Neuronal stem cell (in vitro differentiated cells): ENCODE data around the gene UMOD.

Experiments used
- DNase-seq: peaks from one replicate; pipeline ENCODE4 v3.0.0-alpha.2; 2013; ENCODE audit warnings: low spot score
- H2AFZ ChIP-seq: one replicate; pipeline ENCODE4 v1.6.1; 2013; ENCODE audit warnings: mild to moderate bottlenecking, low read length, inconsistent platforms
- H2AK5ac ChIP-seq: 2 replicates; pipeline ENCODE4 v1.6.1; 2013; ENCODE audit warnings: low read depth, mild to moderate bottlenecking, inconsistent platforms, low read length, moderate library complexity, mixed read lengths
- H2BK120ac ChIP-seq: 2 replicates; pipeline ENCODE4 v1.6.1; 2013; ENCODE audit warnings: low read depth, mild to moderate bottlenecking, inconsistent platforms, low read length, moderate library complexity, mixed read lengths
- H2BK12ac ChIP-seq: one replicate; pipeline ENCODE4 v1.6.1; 2013; ENCODE audit warnings: low read length, inconsistent platforms
- H2BK15ac ChIP-seq: 2 replicates; pipeline ENCODE4 v1.6.1; 2013; ENCODE audit warnings: mild to moderate bottlenecking, low read length, inconsistent platforms, mixed read lengths
- H2BK5ac ChIP-seq: one replicate; pipeline ENCODE4 v1.6.1; 2013; ENCODE audit warnings: inconsistent platforms, mild to moderate bottlenecking, low read length, moderate library complexity
- H3K14ac ChIP-seq: one replicate; pipeline ENCODE4 v1.6.1; 2013; ENCODE audit warnings: low read length, inconsistent platforms
- H3K18ac ChIP-seq: 2 replicates; pipeline ENCODE4 v1.6.1; 2013; ENCODE audit warnings: low read length, inconsistent platforms
- H3K23ac ChIP-seq: 2 replicates; pipeline ENCODE4 v1.6.1; 2013; ENCODE audit warnings: low read depth, mild to moderate bottlenecking, mixed read lengths, low read length, inconsistent platforms; ENCODE audit not compliant: poor library complexity
- H3K27ac ChIP-seq: replicated peaks from 3 replicates; pipeline ENCODE4 v1.5.1; 2013; ENCODE audit warnings: low read length, inconsistent platforms
- H3K27me3 ChIP-seq, 3 experiments: 2 replicates each; pipeline ENCODE4 v1.6.1; 2013; ENCODE audit warnings: low read length in 3 of 3, mild to moderate bottlenecking in 2 of 3, inconsistent platforms in 1 of 3, low read depth in 1 of 3, mixed read lengths in 1 of 3, moderate library complexity in 1 of 3; ENCODE audit not compliant: control insufficient read depth in 3 of 3, insufficient read depth in 3 of 3
- H3K36me3 ChIP-seq, 2 donors: replicated peaks in 1 of 2; 2 replicates each; pipeline ENCODE4 v1.6.1; 2013; ENCODE audit warnings: low read length in 2 of 2; ENCODE audit not compliant: control insufficient read depth in 2 of 2, insufficient read depth in 2 of 2
- H3K4ac ChIP-seq: 2 replicates; pipeline ENCODE4 v1.6.1; 2013; ENCODE audit warnings: inconsistent platforms, mild to moderate bottlenecking, low read length, moderate library complexity
- H3K4me1 ChIP-seq, 2 donors: 1 replicate in 1 of 2; 2 replicates in 1 of 2; pipeline ENCODE4 v1.6.1; 2013; ENCODE audit warnings: low read length in 2 of 2, low read depth in 1 of 2; ENCODE audit not compliant: control insufficient read depth in 2 of 2, insufficient read depth in 1 of 2
- H3K4me2 ChIP-seq: one replicate; pipeline ENCODE4 v1.6.1; 2013; ENCODE audit warnings: mild to moderate bottlenecking, low read length, inconsistent platforms; ENCODE audit not compliant: insufficient read depth, poor library complexity, severe bottlenecking
- H3K4me3 ChIP-seq, 2 donors: 2 replicates each; pipeline ENCODE4 v1.5.1; 2013; ENCODE audit warnings: low read length in 2 of 2, mild to moderate bottlenecking in 2 of 2, inconsistent platforms in 1 of 2, moderate library complexity in 1 of 2
- H3K79me1 ChIP-seq: one replicate; pipeline ENCODE4 v1.6.1; 2013; ENCODE audit warnings: low read depth, mild to moderate bottlenecking, inconsistent platforms, low read length, moderate library complexity
- H3K9ac ChIP-seq: one replicate; pipeline ENCODE4 v1.6.1; 2013; ENCODE audit warnings: mild to moderate bottlenecking, low read depth, low read length, inconsistent platforms; ENCODE audit not compliant: poor library complexity
- H3K9me3 ChIP-seq, 2 donors: replicated peaks in 1 of 2; 2 replicates each; pipeline versions ENCODE3 to v1.6.1; 2013; ENCODE audit warnings: low read length in 2 of 2, mild to moderate bottlenecking in 2 of 2, inconsistent platforms in 1 of 2, low read depth in 1 of 2, mixed read lengths in 1 of 2, moderate library complexity in 1 of 2; ENCODE audit not compliant: control insufficient read depth in 2 of 2, insufficient read depth in 1 of 2
- H4K8ac ChIP-seq: one replicate; pipeline ENCODE4 v1.6.1; 2013; ENCODE audit warnings: low read depth, mild to moderate bottlenecking, inconsistent platforms, low read length, moderate library complexity
- H4K91ac ChIP-seq: one replicate; pipeline ENCODE4 v1.6.1; 2013; ENCODE audit warnings: low read length, low read depth, mild to moderate bottlenecking, inconsistent platforms; ENCODE audit not compliant: poor library complexity
- WGBS, 2 donors: extraction: QIAGEN DNeasy Blood & Tissue Kit; methylation state at CpG; one replicate each; pipeline ENCODE4 v1.1.7; 2013; ENCODE audit warnings: missing lambda C conversion rate in 2 of 2, mixed read lengths in 1 of 2; ENCODE audit not compliant: insufficient read length in 2 of 2, insufficient replicate concordance in 1 of 2; ENCODE audit errors: extremely low coverage in 2 of 2; 5-methylcytosine and 5-hydroxymethylcytosine counted together

Gene UMOD

GRCh38 chr16:20380782-20381181 is 28.3 kb upstream of the UMOD start:
- no peak overlapping the region for H3K9ac ChIP-seq
- no peak overlapping the region for H3K18ac ChIP-seq
- WGBS, 2 donors = no CpG with 5 or more reads among the region's 3 CpGs

GRCh38 chr16:20377181-20377580 is 24.7 kb upstream of the UMOD start:
- DNase-seq = no peak
- no CpG with 5 or more reads among the region's 5 CpGs for WGBS, 2 donors
- Histone ChIP-seq H4K91ac (no peak overlapping the region), H3K14ac (no peak overlapping the region), H2BK15ac (no peak overlapping the region), H3K23ac (no peak overlapping the region), H2AK5ac (no peak overlapping the region), H3K27me3 (no peaks in the 10 kb centered on the region), H3K9me3 (no peaks in the 10 kb centered on the region), H3K4me2 (no peak overlapping the region), H3K36me3 (no peaks in the 10 kb centered on the region), H2BK5ac (no peak overlapping the region), H4K8ac (no peak overlapping the region), H2BK120ac (no peak overlapping the region), H3K79me1 (no peaks in the 10 kb centered on the region), H2BK12ac (no peak overlapping the region), H3K9ac (no peak overlapping the region), H2AFZ (no peak overlapping the region), H3K4ac (no peak overlapping the region), H3K27ac (no peak overlapping the region), H3K18ac (no peak overlapping the region), H3K4me3 (no peak overlapping the region), H3K4me1 (no peaks in the 10 kb centered on the region)

More at GRCh38 chr16:20380782-20381181, 28.3 kb upstream of the UMOD start:
- no peak overlapping the region for H4K91ac ChIP-seq
- no peak overlapping the region for H4K8ac ChIP-seq
- no peak overlapping the region for H3K14ac ChIP-seq
- H2BK5ac ChIP-seq = no peak overlapping the region
- no peak overlapping the region for H3K4me3 ChIP-seq
- H3K4me1 ChIP-seq = no peaks in the 10 kb centered on the region
- H2AFZ ChIP-seq = no peak overlapping the region
- no peak overlapping the region for H2AK5ac ChIP-seq
- H3K9me3 ChIP-seq = no peaks in the 10 kb centered on the region
- no peaks in the 10 kb centered on the region for H3K36me3 ChIP-seq
- no peak for DNase-seq
- H2BK15ac ChIP-seq = no peak overlapping the region
- H3K27ac ChIP-seq = no peak overlapping the region
- no peak overlapping the region for H3K4me2 ChIP-seq
- no peak overlapping the region for H3K23ac ChIP-seq
- H3K27me3 ChIP-seq = no peaks in the 10 kb centered on the region
- no peak overlapping the region for H2BK12ac ChIP-seq
- no peaks in the 10 kb centered on the region for H3K79me1 ChIP-seq
- H3K4ac ChIP-seq = no peak overlapping the region
- H2BK120ac ChIP-seq = no peak overlapping the region

- Histone ChIP-seq H3K18ac (no peak overlapping the region), H3K27ac (no peak overlapping the region), H2BK15ac (no peak overlapping the region), H3K27me3 (no peaks in the 10 kb centered on the region), H3K23ac (no peak overlapping the region), H3K36me3 (no peaks in the 10 kb centered on the region), H4K8ac (no peak overlapping the region), H3K4ac (no peak overlapping the region), H3K79me1 (no peaks in the 10 kb centered on the region), H2BK120ac (no peak overlapping the region), H4K91ac (no peak overlapping the region), H2BK5ac (no peak overlapping the region), H3K9ac (no peak overlapping the region), H2AFZ (no peak overlapping the region), H3K9me3 (no peaks in the 10 kb centered on the region), H3K14ac (no peak overlapping the region), H3K4me3 (no peak overlapping the region), H3K4me1 (no peaks in the 10 kb centered on the region), H2AK5ac (no peak overlapping the region), H3K4me2 (no peak overlapping the region), H2BK12ac (no peak overlapping the region)
- WGBS, 2 donors = no CpG with 5 or more reads among the region's 5 CpGs
- DNase-seq = no peak
These were observed 20.2 kb upstream of the UMOD start for GRCh38 chr16:20372701-20373100.

GRCh38 chr16:20369452-20370054 is 17.0 kb upstream of the UMOD start:
- DNase-seq = no peak
- H3K27me3 ChIP-seq = no peaks in the 10 kb centered on the region
- no peak overlapping the region for H3K18ac ChIP-seq
- H3K14ac ChIP-seq = no peak overlapping the region
- peak overlapping the region in 1 of 2 donors; percentile 8 for H3K4me3 ChIP-seq
- no peak overlapping the region for H2AK5ac ChIP-seq
- no peak overlapping the region for H2BK15ac ChIP-seq
- H3K9ac ChIP-seq = no peak overlapping the region
- H3K23ac ChIP-seq = no peak overlapping the region
- H3K4ac ChIP-seq = no peak overlapping the region
- no peaks in the 10 kb centered on the region for H3K79me1 ChIP-seq
- no peak overlapping the region for H2BK5ac ChIP-seq
- H3K36me3 ChIP-seq = no peaks in the 10 kb centered on the region
- H3K4me2 ChIP-seq = no peak overlapping the region
- no peak overlapping the region for H4K91ac ChIP-seq
- H2AFZ ChIP-seq = no peak overlapping the region
- WGBS, 2 donors = no CpG with 5 or more reads among the region's 9 CpGs
- H2BK120ac ChIP-seq = no peak overlapping the region
- H3K4me1 ChIP-seq = no peaks in the 10 kb centered on the region
- H2BK12ac ChIP-seq = no peak overlapping the region
- H3K27ac ChIP-seq = no peak overlapping the region
- H3K9me3 ChIP-seq = no peaks in the 10 kb centered on the region
- H4K8ac ChIP-seq = no peak overlapping the region
